HG03575 (cell line): ENCODE measurements around the gene STEAP3.

Experiments
- ATAC-seq: cut with Tn5 transposase; IDR thresholded peaks from one replicate; pipeline ENCODE4 v1.9.1; 2021; ENCODE audit not compliant: unreplicated experiment, insufficient number of reproducible peaks, low FRiP score; ENCODE audit errors: extremely low read depth

Gene STEAP3

GRCh38 chr2:119241205-119241532, 17.5 kb downstream of the STEAP3 start:
- no peak for ATAC-seq

DNA sequence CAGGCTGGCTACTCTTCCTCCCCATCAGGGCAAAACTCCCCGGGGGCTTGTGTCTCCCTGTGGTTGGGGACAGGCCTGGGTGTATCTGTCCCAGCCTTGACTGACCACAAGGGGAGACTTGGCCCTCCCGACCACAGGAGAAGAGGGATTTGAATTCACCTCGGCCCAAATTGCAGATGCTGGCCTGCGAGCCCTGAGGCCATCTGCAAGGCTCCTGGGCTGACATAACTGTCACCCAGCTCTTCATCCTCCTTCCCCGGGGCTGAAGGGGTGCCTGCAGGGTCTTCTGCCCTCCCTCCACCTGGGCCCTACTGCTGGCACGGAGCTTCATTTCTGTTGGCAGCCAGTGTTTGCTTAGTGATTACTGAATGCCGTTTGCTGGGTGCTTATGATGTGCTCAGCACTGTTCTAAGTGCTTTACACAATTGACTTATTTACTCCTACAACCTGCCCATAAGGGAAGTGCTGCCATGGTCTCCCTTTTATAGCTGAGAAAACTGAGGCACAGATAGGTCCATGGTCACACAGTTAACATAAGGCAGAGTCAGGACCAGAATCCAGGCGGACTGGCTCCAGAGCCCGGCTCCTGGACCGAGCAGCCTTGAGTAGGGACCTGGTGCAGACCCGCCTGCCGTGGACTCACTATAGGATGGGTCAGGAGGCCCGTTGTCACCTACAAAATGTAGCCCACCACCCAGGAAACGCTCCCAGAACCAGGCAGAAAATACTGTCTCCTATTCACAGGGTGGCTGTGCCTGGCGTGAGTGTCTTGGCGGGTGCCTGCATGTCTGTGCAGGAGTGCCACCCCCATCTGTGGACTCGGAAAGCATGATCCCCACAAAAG, 18.9 kb downstream of the STEAP3 start:
- no peak for ATAC-seq

GRCh38 chr2:119243621-119244020, 20.0 kb downstream of the STEAP3 start:
- no peak for ATAC-seq

DNA sequence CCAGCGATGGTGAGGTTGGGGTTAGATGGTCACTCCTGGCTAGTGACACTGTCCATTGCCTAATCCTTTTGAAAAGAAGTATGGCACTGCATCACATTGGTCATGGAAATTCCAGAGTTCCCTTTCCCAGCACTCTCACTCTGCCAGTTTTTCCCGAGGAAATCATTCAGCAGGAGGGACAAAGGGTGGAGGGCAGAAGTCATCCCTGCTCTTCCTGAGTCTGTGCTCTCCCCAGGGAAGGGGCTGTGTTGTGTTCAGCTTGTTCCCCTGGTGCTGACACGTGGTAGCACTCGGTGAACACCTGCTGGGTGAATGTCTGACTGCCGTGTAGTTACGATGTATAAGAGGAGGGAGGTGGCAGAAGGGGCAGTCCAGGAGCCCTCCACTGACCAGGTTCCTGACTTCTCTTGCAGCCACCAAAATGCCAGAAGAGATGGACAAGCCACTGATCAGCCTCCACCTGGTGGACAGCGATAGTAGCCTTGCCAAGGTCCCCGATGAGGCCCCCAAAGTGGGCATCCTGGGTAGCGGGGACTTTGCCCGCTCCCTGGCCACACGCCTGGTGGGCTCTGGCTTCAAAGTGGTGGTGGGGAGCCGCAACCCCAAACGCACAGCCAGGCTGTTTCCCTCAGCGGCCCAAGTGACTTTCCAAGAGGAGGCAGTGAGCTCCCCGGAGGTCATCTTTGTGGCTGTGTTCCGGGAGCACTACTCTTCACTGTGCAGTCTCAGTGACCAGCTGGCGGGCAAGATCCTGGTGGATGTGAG, 21.6 kb downstream of the STEAP3 start:
- ATAC-seq: no peak

DNA sequence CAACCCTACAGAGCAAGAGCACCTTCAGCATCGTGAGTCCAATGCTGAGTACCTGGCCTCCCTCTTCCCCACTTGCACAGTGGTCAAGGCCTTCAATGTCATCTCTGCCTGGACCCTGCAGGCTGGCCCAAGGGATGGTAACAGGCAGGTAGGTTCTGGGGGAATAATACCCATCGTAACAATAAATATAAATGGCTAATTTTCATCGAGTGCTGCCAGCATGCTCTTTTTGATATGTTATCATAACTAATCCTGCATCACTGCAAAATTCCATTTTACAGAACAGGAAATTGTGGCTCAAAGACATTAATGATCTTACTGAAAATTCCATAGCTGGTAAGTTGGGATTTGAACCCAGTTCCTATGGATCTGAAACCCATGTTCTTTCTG, 22.2 kb downstream of the STEAP3 start:
- ATAC-seq: no peak

GRCh38 chr2:119246884-119247843, 23.5 kb downstream of the STEAP3 start:
- ATAC-seq: no peak

- ATAC-seq: no peak
These were observed 24.2 kb downstream of the STEAP3 start for GRCh38 chr2:119247844-119248271.

DNA sequence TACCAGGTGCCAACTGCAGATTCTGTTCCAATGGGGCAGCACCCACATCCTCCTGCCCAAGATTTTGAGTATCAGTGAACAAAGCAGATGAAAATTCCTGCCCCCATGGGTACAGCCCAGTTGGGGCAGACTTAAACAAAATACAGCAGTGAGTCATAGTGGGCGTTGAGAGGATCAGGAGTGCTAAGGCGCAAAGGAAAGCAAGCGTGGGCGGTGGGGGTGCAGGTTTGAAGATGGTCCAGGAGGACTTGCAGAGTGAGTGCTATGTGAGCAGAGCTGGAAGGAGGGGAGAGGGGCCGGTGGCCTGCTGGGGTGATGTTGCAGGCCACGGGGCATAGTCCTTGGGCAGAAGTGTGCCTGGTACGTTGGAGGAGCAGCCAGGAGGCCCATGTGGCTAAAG, 24.7 kb downstream of the STEAP3 start:
- ATAC-seq: no peak

GRCh38 chr2:119248751-119249150, 25.1 kb downstream of the STEAP3 start:
- no peak for ATAC-seq

DNA sequence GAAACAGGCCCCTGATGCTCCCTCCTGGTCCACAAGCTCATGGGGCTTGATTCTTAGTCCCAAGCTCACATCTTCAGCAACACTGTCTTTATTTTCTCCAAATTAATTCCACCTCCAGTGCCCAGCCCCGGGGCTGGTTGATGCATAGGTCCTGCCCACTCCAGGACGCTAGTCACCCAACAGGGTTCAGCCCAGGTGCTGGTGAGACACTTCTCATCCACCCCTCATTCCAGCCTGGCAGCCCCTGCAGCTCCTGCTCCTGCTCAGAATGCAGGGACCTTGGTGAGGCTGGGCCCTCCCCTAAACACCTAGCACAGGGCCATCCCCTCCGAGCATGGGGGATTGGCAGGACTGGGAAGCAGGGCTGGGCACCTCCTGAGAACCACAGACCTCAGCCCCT, 25.7 kb downstream of the STEAP3 start:
- no peak for ATAC-seq

DNA sequence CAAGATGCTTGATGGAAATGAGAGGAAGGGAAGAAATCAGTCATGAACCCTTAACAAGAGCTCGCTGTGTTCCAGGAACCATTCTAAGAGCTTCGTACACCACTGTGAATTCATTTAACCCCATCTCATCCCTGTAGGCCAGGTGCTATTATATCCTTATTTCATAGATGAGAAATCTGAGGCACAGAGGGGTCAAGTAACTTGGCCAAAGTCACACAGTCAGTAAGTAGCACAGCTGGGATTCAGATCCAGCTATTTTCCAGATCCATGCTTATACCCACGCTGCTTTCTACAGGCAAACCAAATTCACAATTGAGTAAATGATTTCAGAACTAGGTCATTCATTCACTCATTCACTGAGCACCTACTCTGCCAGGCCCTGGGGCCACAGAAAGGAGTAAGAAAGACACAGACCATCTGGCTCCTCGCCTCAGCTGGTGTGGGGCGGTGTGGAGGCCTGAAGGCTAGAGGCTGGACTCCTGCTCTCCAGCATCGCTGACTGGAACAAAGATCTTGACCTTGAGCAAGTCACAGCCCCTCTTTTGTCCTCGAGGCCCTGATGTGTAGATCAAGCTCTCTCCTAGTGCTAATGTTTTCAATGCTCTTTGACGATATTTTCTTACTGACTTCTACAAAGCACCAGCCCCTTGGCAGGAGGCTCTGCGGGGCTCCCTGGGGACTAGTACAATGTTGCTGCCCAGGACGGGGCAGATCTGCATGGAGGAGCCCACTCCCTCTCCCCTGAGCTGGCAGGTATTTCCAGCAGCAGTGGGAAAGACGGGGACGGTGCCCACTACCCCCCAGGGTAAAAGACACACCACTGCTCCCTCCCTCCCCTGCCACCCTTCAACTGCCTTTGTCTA, 26.5 kb downstream of the STEAP3 start:
- no peak for ATAC-seq

GRCh38 chr2:119250718-119251290, 27.2 kb downstream of the STEAP3 start:
- no peak for ATAC-seq

DNA sequence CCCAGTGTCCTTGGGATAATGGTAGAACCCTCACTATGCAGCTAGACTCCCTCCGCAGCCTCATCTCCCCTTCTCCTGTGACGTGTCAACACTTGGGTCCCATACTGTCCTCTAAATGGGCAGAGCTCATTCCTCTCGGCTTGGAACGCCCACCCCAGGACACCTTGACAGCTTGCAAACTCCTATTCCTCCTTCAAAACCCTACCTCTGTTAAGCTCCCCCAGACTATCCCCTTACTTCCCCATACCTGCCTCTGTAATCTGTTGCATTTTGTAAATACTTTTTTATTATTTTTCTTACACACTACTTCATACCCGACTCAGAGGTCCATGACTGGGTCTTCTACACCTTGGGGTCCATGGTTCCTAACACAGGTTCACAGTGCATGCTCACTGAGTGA, 28.0 kb downstream of the STEAP3 start:
- no peak for ATAC-seq

DNA sequence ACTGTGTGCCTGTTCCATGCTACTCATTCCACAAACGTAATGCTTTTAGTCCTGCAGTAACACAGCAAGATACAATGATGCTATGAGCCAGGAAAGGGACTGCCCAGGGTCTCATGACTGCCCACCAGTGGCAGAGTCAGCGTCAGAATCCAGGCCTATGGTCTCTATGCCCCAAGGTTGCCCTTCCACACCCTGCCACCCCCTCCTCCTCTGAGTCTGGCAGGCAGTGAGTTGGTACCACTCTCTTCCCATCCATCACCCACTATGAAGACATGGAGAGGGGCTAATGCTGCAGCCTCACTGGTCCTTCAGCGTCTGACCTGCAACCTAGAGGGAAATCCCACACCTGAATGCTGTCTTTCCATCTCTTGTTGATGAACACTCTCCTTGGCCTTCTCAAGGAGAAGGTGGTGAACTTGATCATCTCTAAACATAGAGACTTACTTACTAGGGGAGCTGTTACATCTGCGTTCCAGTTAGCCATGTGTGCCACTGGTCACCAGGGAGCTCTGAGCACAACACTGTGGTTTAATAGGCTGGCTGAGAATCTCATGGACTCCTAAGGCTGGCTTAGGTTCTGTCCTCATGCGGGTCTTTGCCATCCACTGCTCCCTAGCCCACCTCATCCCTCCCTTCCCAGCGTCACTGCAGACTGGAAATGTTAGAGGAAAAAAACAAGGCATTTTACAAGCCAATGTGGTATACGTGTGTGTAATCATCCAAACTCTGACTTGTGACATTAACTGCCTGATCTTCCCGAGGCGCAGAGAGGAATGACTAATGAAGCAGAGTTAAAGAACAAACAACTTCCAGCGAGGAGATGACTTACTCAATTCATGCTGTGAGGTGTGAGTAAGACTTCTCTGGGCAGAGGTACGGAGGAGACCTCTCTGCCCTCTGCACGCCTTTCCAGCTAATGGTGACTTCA, 28.8 kb downstream of the STEAP3 start:
- no peak for ATAC-seq

DNA sequence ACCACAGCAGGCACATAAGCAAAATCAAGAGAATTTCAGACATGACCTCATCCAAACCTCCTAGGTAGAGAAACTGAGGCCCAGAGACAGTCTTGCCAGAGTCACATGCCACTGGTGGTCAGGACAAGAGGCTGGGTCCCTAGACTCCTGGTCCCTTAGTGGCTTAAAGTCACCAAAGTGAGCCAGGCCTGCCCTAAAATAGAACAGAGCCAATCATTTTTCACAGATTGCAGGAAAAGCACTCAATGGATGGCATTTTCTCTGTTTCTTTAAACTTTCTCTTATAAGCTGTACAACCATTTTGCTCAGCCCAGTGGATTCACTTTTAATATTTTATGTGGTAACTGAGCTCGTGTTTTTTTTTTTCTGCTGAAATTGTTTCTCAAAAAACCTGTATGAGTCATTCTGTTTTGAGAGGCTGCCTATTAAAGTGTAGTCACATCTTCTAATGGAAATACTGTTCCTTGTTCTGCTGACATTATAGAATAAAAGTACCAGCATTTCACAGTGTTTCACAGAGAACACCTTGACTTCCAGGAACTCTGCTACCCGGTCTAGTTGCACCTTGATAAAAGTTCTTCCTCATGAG, 29.6 kb downstream of the STEAP3 start:
- no peak for ATAC-seq

DNA sequence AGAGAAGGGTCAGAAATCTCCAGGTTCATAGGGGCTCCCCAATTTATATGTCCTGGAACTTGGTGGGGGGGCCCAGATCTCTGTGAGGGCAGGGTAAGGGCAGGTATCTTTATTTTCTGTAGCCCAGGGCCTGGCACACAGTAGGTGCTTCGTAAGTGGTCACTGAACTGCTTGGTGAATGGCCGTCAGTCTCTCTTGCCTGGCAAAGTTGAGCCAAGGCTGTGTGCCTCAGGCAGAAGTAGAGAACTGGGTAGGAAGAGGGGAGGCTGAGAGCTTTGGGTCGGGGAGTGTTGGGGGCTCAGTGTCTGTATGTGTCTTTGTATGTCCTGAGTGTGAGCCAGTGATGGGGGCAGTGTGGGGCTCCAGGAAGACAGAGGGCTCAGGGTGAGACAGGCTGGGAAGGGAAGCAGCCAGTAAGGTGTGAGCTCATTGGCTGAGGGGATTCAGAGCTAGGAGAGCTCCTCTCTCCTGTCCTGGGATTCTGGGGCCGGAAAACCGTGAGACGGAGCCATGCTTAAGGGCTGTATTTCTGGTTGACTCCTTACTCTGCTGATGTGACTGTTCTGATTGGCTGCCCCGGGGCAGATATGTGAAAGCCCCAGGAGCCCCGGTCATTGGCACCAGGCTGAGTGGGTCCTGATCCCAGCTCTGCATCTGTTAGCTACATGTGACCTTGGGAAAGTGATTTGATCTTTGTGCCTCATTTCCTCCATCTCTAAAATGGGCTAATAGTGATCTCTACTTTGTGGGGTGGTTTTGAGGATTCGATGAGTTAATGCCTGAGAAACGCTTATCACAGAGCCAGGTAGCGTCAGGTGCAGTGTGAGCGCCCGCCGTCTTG, 30.3 kb downstream of the STEAP3 start:
- no peak for ATAC-seq
